ENCODE data around the gene RAET1E. TPM values are rescaled to one million over a fixed set of nuclear protein-coding genes. Genes with fewer than 3 reads are reported as not detected.

RAET1E gene
- total and polyA plus RNA-seq, 2 experiments from 2014 or later = not detected

DNA sequence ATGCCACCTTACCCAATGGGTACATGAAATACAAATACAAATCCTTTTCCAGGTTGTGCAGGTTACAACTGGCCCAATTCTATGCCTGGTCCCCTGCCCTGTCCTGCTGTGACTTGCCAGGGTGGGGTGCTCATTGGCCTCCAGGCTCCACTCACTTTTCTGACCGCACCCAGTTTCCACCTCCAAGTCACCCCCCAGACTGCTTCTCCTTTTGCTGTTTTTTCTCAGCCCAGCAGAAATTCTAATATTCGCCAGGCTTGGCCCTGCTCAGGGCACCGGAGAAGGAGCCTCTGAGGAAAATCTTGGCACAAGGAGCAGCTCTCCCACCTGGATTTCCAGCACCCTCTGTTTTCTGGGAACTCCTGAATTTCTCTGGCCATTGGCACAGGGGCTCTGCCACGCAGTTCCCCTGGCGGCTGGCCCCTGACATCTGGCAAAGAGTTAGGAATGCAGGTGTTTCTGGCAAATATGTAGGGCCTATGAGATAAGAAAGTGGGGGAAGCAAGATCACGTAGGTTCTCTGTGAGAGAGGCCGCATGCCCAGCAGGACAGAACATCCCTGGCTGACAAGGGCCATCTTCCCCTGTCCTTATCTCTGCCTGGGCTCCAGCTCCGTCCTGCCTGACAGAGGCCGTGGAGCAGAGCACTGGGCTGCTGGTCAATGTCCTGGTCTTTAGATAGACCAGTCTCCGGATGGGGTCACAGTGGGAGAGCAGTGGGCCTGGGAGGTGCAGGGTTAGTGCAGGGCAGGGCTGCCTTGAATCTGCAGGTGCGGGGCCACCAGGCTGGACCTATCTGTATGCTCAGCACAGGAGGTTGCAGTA is 2.9 kb upstream of the RAET1E start:
- Histone ChIP-seq H3K36me3 (ENCODE audit: insufficient read depth) (no peaks in the 10 kb centered on the region), H4K20me1 (replicated peaks; ENCODE audit: insufficient read depth) (no peaks in the 10 kb centered on the region), H3K27me3 (ENCODE audit: insufficient read depth) (no peaks in the 10 kb centered on the region), H2AFZ (no peak overlapping the region), H3K4me3 (no peak overlapping the region), H3F3A (replicated peaks; ENCODE audit: low read depth) (no peaks in the 10 kb centered on the region), H3K9me2 (ENCODE audit: insufficient read depth) (no peaks in the 10 kb centered on the region), H3K4me1 (ENCODE audit: insufficient read depth) (no peaks in the 10 kb centered on the region), H3K27ac (ENCODE audit: low read depth) (no peak overlapping the region), H3K79me2 (replicated peaks; ENCODE audit: insufficient read depth) (no peaks in the 10 kb centered on the region), H3K4me2 (no peak overlapping the region)
- Mint-ChIP-seq H3K36me3 (ENCODE audit: low read depth) (no peaks in the 10 kb centered on the region), H3K27me3 (ENCODE audit: insufficient read depth, low read depth, poor library complexity) (peaks cover 18% of the 10 kb centered on the region), H3K27ac (no peak overlapping the region), H3K4me3 (no peak overlapping the region), H3K4me1 (peaks cover 1% of the 10 kb centered on the region; the same call in 2 of the 3 replicates), H3K9me3 (no peaks in the 10 kb centered on the region; the same call in 2 of the 3 replicates)
- TF ChIP-seq POLR2AphosphoS5 (IDR thresholded peaks at IDR 0.05; ENCODE audit: low read depth) (no peak), EZH2phosphoT487 (IDR thresholded peaks at IDR 0.05; ENCODE audit: unreplicated experiment) (no peak), EZH2 (IDR thresholded peaks at IDR 0.05; ENCODE audit: low read depth, unreplicated experiment) (no peak), NANOG (IDR thresholded peaks at IDR 0.05; ENCODE audit: borderline replicate concordance) (no peak), ZNF462 (CRISPR knock-in tag; IDR thresholded peaks at IDR 0.05) (no peak), ZNF114 (CRISPR knock-in tag; IDR thresholded peaks at IDR 0.05) (no peak), CREB1 (CRISPR knock-in tag; IDR thresholded peaks at IDR 0.05; ENCODE audit: low read depth) (no peak), ZNF331 (CRISPR knock-in tag; IDR thresholded peaks at IDR 0.05; ENCODE audit: low read depth) (no peak), CTCF (conservative IDR thresholded peaks at IDR 0.05; ENCODE audit: low read depth in 2 of 2) (no peak), STAT1 (IDR thresholded peaks at IDR 0.05; ENCODE audit: unreplicated experiment) (no peak), JUNB (IDR thresholded peaks at IDR 0.05; ENCODE audit: unreplicated experiment) (no peak)
- TF ChIP-seq, protein P1, sequence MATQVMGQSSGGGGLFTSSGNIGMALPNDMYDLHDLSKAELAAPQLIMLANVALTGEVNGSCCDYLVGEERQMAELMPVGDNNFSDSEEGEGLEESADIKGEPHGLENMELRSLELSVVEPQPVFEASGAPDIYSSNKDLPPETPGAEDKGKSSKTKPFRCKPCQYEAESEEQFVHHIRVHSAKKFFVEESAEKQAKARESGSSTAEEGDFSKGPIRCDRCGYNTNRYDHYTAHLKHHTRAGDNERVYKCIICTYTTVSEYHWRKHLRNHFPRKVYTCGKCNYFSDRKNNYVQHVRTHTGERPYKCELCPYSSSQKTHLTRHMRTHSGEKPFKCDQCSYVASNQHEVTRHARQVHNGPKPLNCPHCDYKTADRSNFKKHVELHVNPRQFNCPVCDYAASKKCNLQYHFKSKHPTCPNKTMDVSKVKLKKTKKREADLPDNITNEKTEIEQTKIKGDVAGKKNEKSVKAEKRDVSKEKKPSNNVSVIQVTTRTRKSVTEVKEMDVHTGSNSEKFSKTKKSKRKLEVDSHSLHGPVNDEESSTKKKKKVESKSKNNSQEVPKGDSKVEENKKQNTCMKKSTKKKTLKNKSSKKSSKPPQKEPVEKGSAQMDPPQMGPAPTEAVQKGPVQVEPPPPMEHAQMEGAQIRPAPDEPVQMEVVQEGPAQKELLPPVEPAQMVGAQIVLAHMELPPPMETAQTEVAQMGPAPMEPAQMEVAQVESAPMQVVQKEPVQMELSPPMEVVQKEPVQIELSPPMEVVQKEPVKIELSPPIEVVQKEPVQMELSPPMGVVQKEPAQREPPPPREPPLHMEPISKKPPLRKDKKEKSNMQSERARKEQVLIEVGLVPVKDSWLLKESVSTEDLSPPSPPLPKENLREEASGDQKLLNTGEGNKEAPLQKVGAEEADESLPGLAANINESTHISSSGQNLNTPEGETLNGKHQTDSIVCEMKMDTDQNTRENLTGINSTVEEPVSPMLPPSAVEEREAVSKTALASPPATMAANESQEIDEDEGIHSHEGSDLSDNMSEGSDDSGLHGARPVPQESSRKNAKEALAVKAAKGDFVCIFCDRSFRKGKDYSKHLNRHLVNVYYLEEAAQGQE (IDR thresholded peaks at IDR 0.05; ENCODE audit: unreplicated experiment) = no peak
- TF ChIP-seq, protein P2, sequence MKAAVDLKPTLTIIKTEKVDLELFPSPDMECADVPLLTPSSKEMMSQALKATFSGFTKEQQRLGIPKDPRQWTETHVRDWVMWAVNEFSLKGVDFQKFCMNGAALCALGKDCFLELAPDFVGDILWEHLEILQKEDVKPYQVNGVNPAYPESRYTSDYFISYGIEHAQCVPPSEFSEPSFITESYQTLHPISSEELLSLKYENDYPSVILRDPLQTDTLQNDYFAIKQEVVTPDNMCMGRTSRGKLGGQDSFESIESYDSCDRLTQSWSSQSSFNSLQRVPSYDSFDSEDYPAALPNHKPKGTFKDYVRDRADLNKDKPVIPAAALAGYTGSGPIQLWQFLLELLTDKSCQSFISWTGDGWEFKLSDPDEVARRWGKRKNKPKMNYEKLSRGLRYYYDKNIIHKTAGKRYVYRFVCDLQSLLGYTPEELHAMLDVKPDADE (IDR thresholded peaks at IDR 0.05) = no peak
- DNase-seq (ENCODE audit: low spot score) = no peak
- no peak; the same call in 2 of the 3 replicates for ATAC-seq
